PC-9 (cell line): ENCODE data around the gene TGFB1. TPM values are rescaled to one million over a fixed set of nuclear protein-coding genes. Genes with fewer than 3 reads are reported as not detected.

Experiments
- BruUV-seq: library from RNA; stranded (reverse); fragments of 400-500 nt; replicated peaks from 2 replicates; lab custom pipeline; 2021; lab: Mats Ljungman, UMichigan
- CTCF ChIA-PET: fragments of 300-600 bp; sonication (Branson Sonifier 250); formaldehyde crosslinking; loops from one replicate; lab custom pipeline; 2022; ENCODE audit warnings: antibody characterized with exemption; lab: Charles Lee
- POLR2A ChIA-PET: fragments of 300-600 bp; sonication (Branson Sonifier 250); formaldehyde crosslinking; loops from one replicate; lab custom pipeline; 2022; ENCODE audit warnings: antibody characterized with exemption; ENCODE audit not compliant: unreplicated experiment; lab: Charles Lee
- DNase-seq, 2 experiments: peaks; one replicate each; pipeline versions ENCODE4 v3.0.0 to v3.0.0-alpha.2; 2015 to 2022; ENCODE audit warnings: mixed read lengths in 1 of 2
- H2AFZ ChIP-seq: fragments of 200-600 bp; sonication (generic); 2 replicates; pipeline ENCODE4 v1.8.1; 2017; ENCODE audit warnings: antibody characterized with exemption
- H3F3A ChIP-seq: fragments of 200-600 bp; sonication (generic); 2 replicates; pipeline ENCODE4 v1.8.1; 2017; ENCODE audit warnings: antibody characterized with exemption, mild to moderate bottlenecking, low read depth; ENCODE audit not compliant: insufficient read depth
- H3K27ac ChIP-seq: fragments of 200-600 bp; sonication (generic); 2 replicates; pipeline ENCODE4 v1.6.1; 2016; ENCODE audit warnings: mixed run types
- H3K27me3 ChIP-seq: fragments of 200-600 bp; sonication (generic); 2 replicates; pipeline ENCODE4 v1.6.1; 2016; ENCODE audit warnings: low read depth, mixed run types; ENCODE audit not compliant: insufficient read depth
- H3K36me3 ChIP-seq: fragments of 200-600 bp; sonication (generic); 2 replicates; pipeline ENCODE4 v1.6.1; 2016; ENCODE audit warnings: low read depth, mixed run types
- H3K4me1 ChIP-seq: fragments of 200-600 bp; sonication (generic); replicated peaks from 2 replicates; pipeline ENCODE4 v1.6.1; 2016; ENCODE audit warnings: mixed run types; ENCODE audit not compliant: insufficient read depth
- H3K4me2 ChIP-seq: fragments of 200-600 bp; sonication (generic); 2 replicates; pipeline ENCODE4 v1.6.1; 2017; ENCODE audit warnings: mixed run types
- H3K4me3 ChIP-seq: fragments of 200-600 bp; sonication (generic); 2 replicates; pipeline ENCODE4 v1.6.1; 2016; ENCODE audit warnings: mixed run types
- H3K79me2 ChIP-seq: fragments of 200-600 bp; sonication (generic); 2 replicates; pipeline ENCODE4 v1.6.1; 2017; ENCODE audit warnings: low read depth, mixed run types
- H3K9me2 ChIP-seq: fragments of 200-600 bp; sonication (generic); 2 replicates; pipeline ENCODE4 v1.8.1; 2017; ENCODE audit warnings: mild to moderate bottlenecking; ENCODE audit not compliant: insufficient read depth
- H3K9me3 ChIP-seq: fragments of 200-600 bp; sonication (generic); 2 replicates; pipeline ENCODE4 v1.8.1; 2016; ENCODE audit warnings: low read depth; ENCODE audit not compliant: insufficient read depth
- H4K20me1 ChIP-seq: fragments of 200-600 bp; sonication (generic); 2 replicates; pipeline ENCODE4 v1.8.1; 2017; ENCODE audit not compliant: insufficient read depth
- EZH2 ChIP-seq: fragments of 200-600 bp; sonication (generic); IDR thresholded peaks from 2 replicates; pipeline ENCODE4 v1.8.0; 2017; ENCODE audit warnings: antibody characterized with exemption, low read depth
- intact Hi-C: fragments of 100-400 bp; cut with micrococcal nuclease; formaldehyde crosslinking; loops from one replicate; pipeline ENCODE4 v1.10.0; 2022; ENCODE audit not compliant: unreplicated experiment
- total RNA-seq: library from RNA; stranded (reverse); gene quantifications from 2 replicates; pipeline ENCODE4 v1.2.3, GENCODE V29; 2021
- TF ChIP-seq, protein P1 (sequence below): fragments of 200-600 bp; sonication (generic); conservative IDR thresholded peaks from 2 replicates; pipeline ENCODE4 v1.6.1; 2017; ENCODE audit warnings: mixed run types, antibody characterized with exemption, mild to moderate bottlenecking, moderate library complexity

Gene TGFB1
- total RNA-seq, 1 experiment from 2014 or later: 67.9 TPM

DNA sequence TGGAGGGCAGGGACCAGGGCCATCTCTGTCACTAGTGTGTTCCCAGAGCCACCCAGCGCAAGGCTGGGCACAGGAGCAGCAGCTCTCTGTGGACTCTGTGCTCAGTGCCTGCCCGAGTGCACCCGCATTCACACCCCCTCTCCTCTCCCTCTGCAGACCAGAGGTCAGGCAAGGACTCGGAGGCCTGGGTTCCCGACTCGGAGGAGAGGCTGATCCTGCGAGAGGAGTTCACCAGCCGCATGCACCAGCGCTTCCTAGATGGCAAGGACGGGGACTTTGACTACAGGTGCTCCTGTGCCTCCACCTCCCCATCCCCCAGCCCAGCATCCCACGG is 33.6 kb downstream of the TGFB1 start:
- DNase-seq: no peak
- H2AFZ ChIP-seq: no peak overlapping the region
- peaks cover 3% of the 10 kb centered on the region; the same call in 1 of the 2 replicates for H4K20me1 ChIP-seq
- no peaks in the 10 kb centered on the region for H3K79me2 ChIP-seq
- H3K4me1 ChIP-seq: no peaks in the 10 kb centered on the region; the same call in 1 of the 2 replicates
- H3K9me3 ChIP-seq: no peaks in the 10 kb centered on the region
- ChIA-PET POLR2A (no interaction called here), CTCF (no interaction called here)
- intact Hi-C loops: loop anchor here (2.0 to 10.0 kb wide), 2 partner anchors 111 to 255 kb away; partner anchors contain the start of gene CEACAM21
- TF ChIP-seq, protein P1, sequence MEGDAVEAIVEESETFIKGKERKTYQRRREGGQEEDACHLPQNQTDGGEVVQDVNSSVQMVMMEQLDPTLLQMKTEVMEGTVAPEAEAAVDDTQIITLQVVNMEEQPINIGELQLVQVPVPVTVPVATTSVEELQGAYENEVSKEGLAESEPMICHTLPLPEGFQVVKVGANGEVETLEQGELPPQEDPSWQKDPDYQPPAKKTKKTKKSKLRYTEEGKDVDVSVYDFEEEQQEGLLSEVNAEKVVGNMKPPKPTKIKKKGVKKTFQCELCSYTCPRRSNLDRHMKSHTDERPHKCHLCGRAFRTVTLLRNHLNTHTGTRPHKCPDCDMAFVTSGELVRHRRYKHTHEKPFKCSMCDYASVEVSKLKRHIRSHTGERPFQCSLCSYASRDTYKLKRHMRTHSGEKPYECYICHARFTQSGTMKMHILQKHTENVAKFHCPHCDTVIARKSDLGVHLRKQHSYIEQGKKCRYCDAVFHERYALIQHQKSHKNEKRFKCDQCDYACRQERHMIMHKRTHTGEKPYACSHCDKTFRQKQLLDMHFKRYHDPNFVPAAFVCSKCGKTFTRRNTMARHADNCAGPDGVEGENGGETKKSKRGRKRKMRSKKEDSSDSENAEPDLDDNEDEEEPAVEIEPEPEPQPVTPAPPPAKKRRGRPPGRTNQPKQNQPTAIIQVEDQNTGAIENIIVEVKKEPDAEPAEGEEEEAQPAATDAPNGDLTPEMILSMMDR: no peak
- H3K4me2 ChIP-seq: no peak overlapping the region
- H3K9me2 ChIP-seq: no peaks in the 10 kb centered on the region
- H3F3A ChIP-seq: peaks cover 23% of the 10 kb centered on the region
- no peaks in the 10 kb centered on the region for H3K27me3 ChIP-seq
- no peaks in the 10 kb centered on the region for H3K36me3 ChIP-seq
- no peak overlapping the region for H3K4me3 ChIP-seq
- BruUV-seq: no TSS peak
- H3K27ac ChIP-seq: no peak overlapping the region

DNA sequence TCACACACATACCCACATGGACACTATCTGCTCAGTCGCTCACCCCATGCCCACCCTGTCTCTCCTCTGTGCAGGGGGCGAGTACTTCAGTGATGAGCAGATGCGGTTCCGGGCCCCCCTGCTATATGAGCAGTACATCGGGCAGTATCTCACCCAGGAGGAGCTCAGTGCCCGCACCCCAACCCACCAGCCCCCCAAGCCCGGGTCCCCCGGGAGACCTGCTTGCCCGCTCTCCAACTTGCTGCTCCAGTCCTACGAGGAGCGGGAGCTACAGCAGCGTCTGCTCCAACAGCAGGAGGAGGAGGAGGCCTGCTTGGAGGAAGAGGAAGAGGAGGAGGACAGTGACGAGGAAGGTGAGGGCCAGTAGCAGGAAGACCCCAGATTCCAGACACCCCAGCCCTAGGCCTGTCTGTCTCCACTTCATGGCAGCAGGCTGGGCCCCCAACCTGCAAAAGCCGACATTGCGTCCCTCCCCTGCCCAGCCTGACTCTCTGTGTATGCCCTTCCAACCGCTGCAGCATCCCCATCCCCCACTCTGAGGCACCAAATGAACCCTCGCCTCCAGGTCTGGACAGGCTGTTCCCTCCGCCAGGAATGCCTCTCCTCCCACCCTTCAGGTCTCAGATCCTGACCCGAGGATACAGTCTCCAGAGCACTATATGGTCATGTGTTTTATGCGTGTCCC is 34.1 kb downstream of the TGFB1 start:
- intact Hi-C loops: loop anchor here (2.0 to 10.0 kb wide), 2 partner anchors 111 to 255 kb away; partner anchors contain the start of gene CEACAM21
- POLR2A ChIA-PET: no interaction called here
- BruUV-seq: no TSS peak

DNA sequence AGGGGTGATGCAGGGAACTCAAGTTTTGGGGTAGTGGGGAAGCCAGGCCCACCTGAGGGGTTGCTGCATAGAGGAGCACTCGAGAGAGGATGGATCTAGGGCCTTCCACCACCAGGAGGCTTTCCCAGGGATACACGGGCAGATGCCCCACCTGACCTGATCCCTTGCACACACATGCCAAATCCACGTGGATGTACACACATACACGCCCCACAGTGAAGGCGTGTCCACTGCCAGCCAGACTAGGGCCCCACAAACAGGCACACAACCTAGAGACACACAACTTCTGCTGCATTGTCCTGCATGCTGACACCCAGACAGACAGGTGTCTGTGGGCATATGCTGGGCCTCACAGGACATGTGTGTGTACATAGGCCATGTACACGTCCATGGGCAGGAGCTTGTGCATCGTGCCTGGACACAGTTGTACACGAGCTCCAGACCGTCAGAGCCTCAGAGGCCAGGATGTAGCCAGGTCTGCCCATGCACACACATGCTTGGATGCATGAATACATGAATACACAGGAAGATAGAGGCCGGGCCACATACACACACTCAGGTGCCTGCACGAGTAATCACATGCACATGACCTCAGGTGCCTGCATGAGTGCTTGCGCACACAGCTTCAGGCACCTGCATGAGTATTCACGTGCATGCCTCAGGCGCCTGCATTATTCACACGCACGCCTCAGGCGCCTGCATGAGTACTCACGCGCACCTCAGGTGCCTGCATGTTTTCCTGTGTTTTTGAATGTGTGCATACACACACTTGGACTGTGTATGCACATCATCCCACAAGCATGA is 34.8 kb downstream of the TGFB1 start:
- Histone ChIP-seq H3K79me2 (no peaks in the 10 kb centered on the region; the same call in 1 of the 2 replicates), H4K20me1 (peaks cover 7% of the 10 kb centered on the region; the same call in 1 of the 2 replicates), H2AFZ (no peak overlapping the region), H3K4me2 (no peak overlapping the region), H3K4me1 (no peaks in the 10 kb centered on the region; the same call in 1 of the 2 replicates), H3K4me3 (no peak overlapping the region), H3K9me2 (no peaks in the 10 kb centered on the region), H3K27me3 (no peaks in the 10 kb centered on the region), H3K9me3 (no peaks in the 10 kb centered on the region), H3K36me3 (no peaks in the 10 kb centered on the region), H3K27ac (no peak overlapping the region), H3F3A (peaks cover 14% of the 10 kb centered on the region; the same call in 1 of the 2 replicates)
- DNase-seq: no peak
- CTCF ChIA-PET: no interaction called here
- POLR2A ChIA-PET: no interaction called here
- TF ChIP-seq, protein P1: no peak
- no peak for TF ChIP-seq EZH2
- BruUV-seq: no TSS peak
- intact Hi-C loops: no loop called here

More for the DNA sequence above, 34.1 kb downstream of the TGFB1 start:
- DNase-seq: no peak
- H2AFZ ChIP-seq: no peak overlapping the region
- TF ChIP-seq EZH2: no peak
- TF ChIP-seq, protein P1: no peak
- no peak overlapping the region for H3K4me3 ChIP-seq
- H3K36me3 ChIP-seq: no peaks in the 10 kb centered on the region
- peaks cover 21% of the 10 kb centered on the region for H3F3A ChIP-seq
- H3K4me1 ChIP-seq: no peaks in the 10 kb centered on the region; the same call in 1 of the 2 replicates
- no peaks in the 10 kb centered on the region for H3K9me3 ChIP-seq
- H3K4me2 ChIP-seq: no peak overlapping the region
- no peak overlapping the region for H3K27ac ChIP-seq
- H3K9me2 ChIP-seq: no peaks in the 10 kb centered on the region
- H3K79me2 ChIP-seq: no peaks in the 10 kb centered on the region; the same call in 1 of the 2 replicates
- H4K20me1 ChIP-seq: peaks cover 3% of the 10 kb centered on the region; the same call in 1 of the 2 replicates
- CTCF ChIA-PET: no interaction called here
- no peaks in the 10 kb centered on the region for H3K27me3 ChIP-seq
